GM21786 (cell line): Measurements from ENCODE around the gene SPOCK1.
"Not testable (repeated sequence)": the region's sequence is repeated elsewhere in the genome, so short reads cannot be mapped to it uniquely, and the experiment has no call there.

ENCODE experiments used
- ATAC-seq: cut with Tn5 transposase; IDR thresholded peaks from one replicate; pipeline ENCODE4 v1.9.1; 2021; ENCODE audit not compliant: unreplicated experiment

The SPOCK1 gene

GRCh38 chr5:137268646-137269045, 230.5 kb downstream of the SPOCK1 start:
- ATAC-seq, result no peak

- ATAC-seq, result no peak
These were observed 232.9 kb downstream of the SPOCK1 start for GRCh38 chr5:137266186-137266585.

- no peak for ATAC-seq
These were observed 233.7 kb downstream of the SPOCK1 start for GRCh38 chr5:137265457-137265856.

GRCh38 chr5:137264573-137264972, 234.6 kb downstream of the SPOCK1 start:
- ATAC-seq, result no peak

- ATAC-seq, result no peak
These were observed 235.1 kb downstream of the SPOCK1 start for GRCh38 chr5:137264041-137264440.

- no peak for ATAC-seq
These were observed 235.6 kb downstream of the SPOCK1 start for GRCh38 chr5:137263371-137264005.

- no peak for ATAC-seq
These were observed 236.3 kb downstream of the SPOCK1 start for GRCh38 chr5:137262818-137263217.

- ATAC-seq, result no peak
These were observed 238.1 kb downstream of the SPOCK1 start for GRCh38 chr5:137260820-137261695.

- ATAC-seq, result not testable (repeated sequence)
These were observed 240.0 kb downstream of the SPOCK1 start for GRCh38 chr5:137259115-137259514.

GRCh38 chr5:137254119-137255090, 244.7 kb downstream of the SPOCK1 start:
- no peak for ATAC-seq

GRCh38 chr5:137252512-137252911, 246.6 kb downstream of the SPOCK1 start:
- ATAC-seq, result no peak

GRCh38 chr5:137250421-137250820, 248.7 kb downstream of the SPOCK1 start:
- no peak for ATAC-seq

- ATAC-seq, result no peak
These were observed 250.6 kb downstream of the SPOCK1 start for GRCh38 chr5:137248527-137248926.

GRCh38 chr5:137245438-137245837, 253.7 kb downstream of the SPOCK1 start:
- no peak for ATAC-seq

- ATAC-seq, result no peak
These were observed 258.8 kb downstream of the SPOCK1 start for GRCh38 chr5:137240285-137240684.

GRCh38 chr5:137236849-137237507, 262.1 kb downstream of the SPOCK1 start:
- ATAC-seq, result no peak

- no peak for ATAC-seq
These were observed 262.9 kb downstream of the SPOCK1 start for GRCh38 chr5:137236252-137236651.

GRCh38 chr5:137234973-137235943, 263.9 kb downstream of the SPOCK1 start:
- no peak for ATAC-seq

GRCh38 chr5:137233726-137234125, 265.4 kb downstream of the SPOCK1 start:
- ATAC-seq, result no peak
